Endothelial cell of umbilical vein (primary cell): Measurements from ENCODE around the gene FAT2. TPM values are rescaled to one million over a fixed set of nuclear protein-coding genes. Genes with fewer than 3 reads are reported as not detected.

Source experiments
- BruUV-seq: library from RNA; stranded (reverse); fragments of 400-500 nt; replicated peaks from 2 replicates; lab custom pipeline; 2021; lab: Mats Ljungman, UMichigan
- CTCF ChIA-PET: fragments of 300-600, 350-600 bp; sonication (Branson Sonifier 250); formaldehyde crosslinking; loops from one replicate; lab custom pipeline; 2021; ENCODE audit warnings: antibody characterized with exemption, inconsistent platforms; lab: Charles Lee
- POLR2A ChIA-PET: fragments of 300-600, 350-600 bp; sonication (Branson Sonifier 250); formaldehyde crosslinking; loops from one replicate; lab custom pipeline; 2021; ENCODE audit warnings: antibody characterized with exemption, inconsistent platforms; lab: Charles Lee
- DNase-seq: peaks from one replicate; pipeline ENCODE4 v3.0.0-alpha.2; 2011; ENCODE audit warnings: low read depth, low spot score
- FAIRE-seq: peaks from 2 replicates; lab custom pipeline; 2011; peaks lifted over from hg19 to GRCh38; lab: Jason Lieb, UNC
- H2AFZ ChIP-seq: 2 replicates; pipeline ENCODE4 v1.6.0; 2012; ENCODE audit warnings: low read depth, low read length, control low read depth, inconsistent platforms
- H3K27ac ChIP-seq: 2 replicates; pipeline ENCODE4 v1.5.1; 2011; ENCODE audit warnings: low read depth, mild to moderate bottlenecking, control low read depth, low read length, moderate library complexity; ENCODE audit not compliant: insufficient read depth
- H3K27me3 ChIP-seq, 2 experiments: 2 replicates each; pipeline versions ENCODE4 v1.6.0 to v1.6.1; 2011; ENCODE audit warnings: low read length in 2 of 2, mixed read lengths in 1 of 2; ENCODE audit not compliant: control insufficient read depth in 2 of 2, insufficient read depth in 2 of 2
- H3K36me3 ChIP-seq, 2 experiments: 2 replicates in 1 of 2; 3 replicates in 1 of 2; pipeline ENCODE4 v1.5.1; 2011; ENCODE audit warnings: low read length in 2 of 2, mild to moderate bottlenecking in 1 of 2, moderate library complexity in 1 of 2; ENCODE audit not compliant: control insufficient read depth in 2 of 2, insufficient read depth in 2 of 2; ENCODE audit errors: extremely low read depth in 1 of 2
- H3K4me1 ChIP-seq: 3 replicates; pipeline ENCODE4 v1.5.1; 2011; ENCODE audit warnings: mild to moderate bottlenecking, low read length; ENCODE audit not compliant: control insufficient read depth, insufficient read depth; ENCODE audit errors: extremely low read depth
- H3K4me2 ChIP-seq: 2 replicates; pipeline ENCODE4 v1.6.1; 2011; ENCODE audit warnings: low read length, control low read depth, mixed read lengths; ENCODE audit not compliant: insufficient read depth
- H3K4me3 ChIP-seq, 3 experiments: fragments of 200-600 bp in 1 of 3; sonication (generic), shearing (Covaris generic) in 1 of 3; replicated peaks in 1 of 3; 2 replicates each; pipeline ENCODE4 v1.5.1; 2011 to 2016; ENCODE audit warnings: control low read depth in 3 of 3, low read length in 3 of 3, mild to moderate bottlenecking in 2 of 3, inconsistent platforms in 1 of 3, low read depth in 1 of 3, moderate library complexity in 1 of 3; ENCODE audit not compliant: insufficient read depth in 1 of 3
- H3K79me2 ChIP-seq: 2 replicates; pipeline ENCODE4 v1.6.0; 2012; ENCODE audit warnings: low read length, inconsistent platforms; ENCODE audit not compliant: control insufficient read depth, insufficient read depth
- H3K9ac ChIP-seq: replicated peaks from 2 replicates; pipeline ENCODE3; 2011; ENCODE audit warnings: low read length, control low read depth; ENCODE audit not compliant: insufficient read depth; ENCODE audit errors: extremely low read depth
- H3K9me1 ChIP-seq: replicated peaks from 3 replicates; pipeline ENCODE4 v1.6.0; 2011; ENCODE audit warnings: mild to moderate bottlenecking, low read length; ENCODE audit not compliant: control insufficient read depth, insufficient read depth; ENCODE audit errors: extremely low read depth
- H3K9me3 ChIP-seq: replicated peaks from 2 replicates; pipeline ENCODE4 v1.5.1; 2012; ENCODE audit warnings: low read length, inconsistent platforms; ENCODE audit not compliant: control insufficient read depth, insufficient read depth
- H4K20me1 ChIP-seq: replicated peaks from 2 replicates; pipeline ENCODE3; 2011; ENCODE audit warnings: mild to moderate bottlenecking, low read length; ENCODE audit not compliant: control insufficient read depth, insufficient read depth; ENCODE audit errors: extremely low read depth
- CTCF ChIP-seq, 2 donors: IDR thresholded peaks; 1 replicate in 1 of 2; 2 replicates in 1 of 2; pipeline ENCODE4 v1.5.1; 2011; ENCODE audit warnings: low read length in 2 of 2, mild to moderate bottlenecking in 2 of 2, moderate library complexity in 2 of 2, control low read depth in 1 of 2, inconsistent platforms in 1 of 2, low read depth in 1 of 2; ENCODE audit not compliant: insufficient read depth in 1 of 2; ENCODE audit errors: extremely low read depth in 1 of 2
- EZH2 ChIP-seq: IDR thresholded peaks from 2 replicates; pipeline ENCODE4 v1.6.1; 2012; ENCODE audit warnings: borderline replicate concordance, low read depth, mild to moderate bottlenecking, moderate library complexity, low read length, inconsistent platforms; ENCODE audit not compliant: severe bottlenecking
- FOS ChIP-seq: IDR thresholded peaks from 2 replicates; pipeline ENCODE4 v1.6.1; 2011; ENCODE audit warnings: mild to moderate bottlenecking, low read length, moderate library complexity, borderline replicate concordance; ENCODE audit not compliant: insufficient read depth
- GATA2 ChIP-seq: IDR thresholded peaks from 2 replicates; pipeline ENCODE4 v1.7.0; 2011; ENCODE audit warnings: low read depth, mild to moderate bottlenecking, moderate library complexity, mixed read lengths, low read length; ENCODE audit not compliant: insufficient read length, insufficient read depth
- JUN ChIP-seq: IDR thresholded peaks from 2 replicates; pipeline ENCODE4 v1.6.1; 2011; ENCODE audit warnings: borderline replicate concordance, low read depth; ENCODE audit not compliant: insufficient read length, insufficient read depth
- MAX ChIP-seq: IDR thresholded peaks from 2 replicates; pipeline ENCODE4 v1.6.1; 2011; ENCODE audit not compliant: insufficient read depth, insufficient read length
- MYC ChIP-seq: IDR thresholded peaks from one replicate; pipeline ENCODE4 v1.6.1; 2011; ENCODE audit warnings: mild to moderate bottlenecking, low read depth, low read length
- POLR2A ChIP-seq: IDR thresholded peaks from 2 replicates; pipeline ENCODE4 v1.6.1; 2012; ENCODE audit warnings: low read depth, mild to moderate bottlenecking, control low read depth, low read length
- POLR2AphosphoS5 ChIP-seq: IDR thresholded peaks from 2 replicates; pipeline ENCODE4 v1.6.1; 2012; ENCODE audit warnings: low read depth, mild to moderate bottlenecking, control low read depth, low read length, moderate library complexity; ENCODE audit not compliant: insufficient read depth
- dilution Hi-C: fragments of 300-500 bp; cut with MboI; formaldehyde crosslinking; loops from one replicate; pipeline ENCODE4 v1.15.0; 2019; ENCODE audit warnings: low sequenced_read_pairs; ENCODE audit not compliant: extremely low pct_ligation_motif_present
- intact Hi-C: fragments of 100-400 bp; cut with micrococcal nuclease; formaldehyde crosslinking; loops from one replicate; pipeline ENCODE4 v1.10.0; 2022
- polyA plus RNA-seq, 4 experiments: library from polyadenylated mRNA; depleted of rRNA in 3 of 4; stranded (reverse) in 3 of 4; unstranded in 1 of 4; fragments of >200 nt; gene quantifications; 2 replicates each; pipeline versions ENCODE4 v1.2.1 to v1.2.3, GENCODE V29; 2011 to 2012; ENCODE audit warnings: missing spikeins in 1 of 4
- total RNA-seq: library from RNA; stranded (reverse); gene quantifications from 2 replicates; pipeline ENCODE4 v1.2.3, GENCODE V29; 2021

Gene FAT2
- total and polyA plus RNA-seq, 2 donors (not counting 3 experiments of a cell fraction or from before 2014, with no cell fraction given): not detected

GRCh38 chr5:151598549-151598948, 7.4 kb upstream of the FAT2 start:
- intact Hi-C loops (no loop called here), dilution Hi-C loops (no loop called here)
- DNase-seq: no peak
- no peaks in the 10 kb centered on the region for H3K4me1 ChIP-seq
- no peak overlapping the region for H3K9ac ChIP-seq
- no TSS peak for BruUV-seq
- H3K4me3 ChIP-seq: no peak overlapping the region
- H4K20me1 ChIP-seq: no peaks in the 10 kb centered on the region
- H3K4me2 ChIP-seq: no peak overlapping the region
- H3K79me2 ChIP-seq: no peaks in the 10 kb centered on the region
- H3K9me3 ChIP-seq: no peaks in the 10 kb centered on the region
- TF ChIP-seq MYC (no peak), FOS (no peak), POLR2AphosphoS5 (no peak), POLR2A (no peak), CTCF (IDR thresholded peaks at IDR 0.05; ENCODE audit: extremely low read depth in 1 of 2, insufficient read depth in 1 of 2, low read depth in 1 of 2, low read length in 2 of 2) (no peak), JUN (no peak), GATA2 (no peak), EZH2 (no peak), MAX (no peak)
- FAIRE-seq: no peak
- ChIA-PET CTCF (no interaction called here), POLR2A (no interaction called here)
- H3K9me1 ChIP-seq: no peaks in the 10 kb centered on the region
- no peaks in the 10 kb centered on the region for H3K36me3 ChIP-seq
- no peak overlapping the region for H3K27ac ChIP-seq
- H3K27me3 ChIP-seq: peaks cover 0 to 3% of the 10 kb centered on the region in 2 experiments
- H2AFZ ChIP-seq: no peak overlapping the region
